ENCODE results near the gene MGMT. TPM values are rescaled to one million over a fixed set of nuclear protein-coding genes. Genes with fewer than 3 reads are reported as not detected.

The MGMT gene
- total RNA-seq, 2 donors from 2014 or later: 28.6 to 33.7 TPM

GRCh38 chr10:129445436-129446182, 21.4 kb upstream of the MGMT start:
- DNase-seq: peak; percentile 24
- H3K9me3 ChIP-seq (ENCODE audit: control insufficient read depth, low read length): no peaks in the 10 kb centered on the region
- H3K36me3 ChIP-seq (ENCODE audit: control insufficient read depth, insufficient read depth, low read length): no peaks in the 10 kb centered on the region
- no peak overlapping the region for H3K9ac ChIP-seq (ENCODE audit: extremely low read depth, low read length, poor library complexity, severe bottlenecking)
- H3K4me1 ChIP-seq (ENCODE audit: control insufficient read depth, insufficient read depth, low read length): no peaks in the 10 kb centered on the region
- no peaks in the 10 kb centered on the region for H3K27me3 ChIP-seq (ENCODE audit: control insufficient read depth, insufficient read depth, low read length, poor library complexity, severe bottlenecking)
- no peak overlapping the region for H3K4me3 Mint-ChIP-seq
- no peak overlapping the region for H3K27ac Mint-ChIP-seq
- no peak overlapping the region for H3K27ac ChIP-seq (ENCODE audit: low read depth, low read length)
- TF ChIP-seq CTCF (conservative IDR thresholded peaks at IDR 0.05): no peak
- H3K27me3 Mint-ChIP-seq (ENCODE audit: insufficient read depth): peaks cover 2% of the 10 kb centered on the region
- peaks cover 9% of the 10 kb centered on the region for H3K4me1 Mint-ChIP-seq
- H3K4me3 ChIP-seq (ENCODE audit: low read length): no peak overlapping the region
- H3K36me3 Mint-ChIP-seq (ENCODE audit: low read depth): no peaks in the 10 kb centered on the region
- 93 to 96% methylated on average over 13 of the region's 13 CpGs for WGBS, 2 experiments (ENCODE audit: insufficient coverage in 1 of 2, insufficient read length in 1 of 2)
- H3K9me3 Mint-ChIP-seq: no peaks in the 10 kb centered on the region

- Mint-ChIP-seq H3K4me3 (no peak overlapping the region), H3K27ac (no peak overlapping the region), H3K9me3 (no peaks in the 10 kb centered on the region), H3K4me1 (peaks cover 3% of the 10 kb centered on the region), H3K27me3 (ENCODE audit: insufficient read depth) (peaks cover 2% of the 10 kb centered on the region), H3K36me3 (ENCODE audit: low read depth) (no peaks in the 10 kb centered on the region)
- TF ChIP-seq CTCF (conservative IDR thresholded peaks at IDR 0.05): peak; percentile 47
- no peaks in the 10 kb centered on the region for H3K36me3 ChIP-seq (ENCODE audit: control insufficient read depth, insufficient read depth, low read length)
- H3K9me3 ChIP-seq (ENCODE audit: control insufficient read depth, low read length): no peaks in the 10 kb centered on the region
- H3K27ac ChIP-seq (ENCODE audit: low read depth, low read length): no peak overlapping the region
- H3K27me3 ChIP-seq (ENCODE audit: control insufficient read depth, insufficient read depth, low read length, poor library complexity, severe bottlenecking): no peaks in the 10 kb centered on the region
- peak; percentile 76 for DNase-seq
- 82% methylated on average over 3 of the region's 4 CpGs; no CpG with 5 or more reads in 1 of the 2 experiments for WGBS, 2 experiments (ENCODE audit: insufficient coverage in 1 of 2, insufficient read length in 1 of 2)
- H3K4me1 ChIP-seq (ENCODE audit: control insufficient read depth, insufficient read depth, low read length): no peaks in the 10 kb centered on the region
- H3K4me3 ChIP-seq (ENCODE audit: low read length): no peak overlapping the region
- no peak overlapping the region for H3K9ac ChIP-seq (ENCODE audit: extremely low read depth, low read length, poor library complexity, severe bottlenecking)
These were observed 20.9 kb upstream of the MGMT start for GRCh38 chr10:129446183-129446581.

GRCh38 chr10:129447486-129447885, 19.6 kb upstream of the MGMT start:
- no peaks in the 10 kb centered on the region for H3K36me3 Mint-ChIP-seq (ENCODE audit: low read depth)
- H3K9me3 ChIP-seq (ENCODE audit: control insufficient read depth, low read length): no peaks in the 10 kb centered on the region
- no peaks in the 10 kb centered on the region for H3K9me3 Mint-ChIP-seq
- H3K9ac ChIP-seq (ENCODE audit: extremely low read depth, low read length, poor library complexity, severe bottlenecking): no peak overlapping the region
- H3K36me3 ChIP-seq (ENCODE audit: control insufficient read depth, insufficient read depth, low read length): no peaks in the 10 kb centered on the region
- no peak overlapping the region for H3K27ac Mint-ChIP-seq
- no peaks in the 10 kb centered on the region for H3K27me3 ChIP-seq (ENCODE audit: control insufficient read depth, insufficient read depth, low read length, poor library complexity, severe bottlenecking)
- H3K4me3 Mint-ChIP-seq: no peak overlapping the region
- H3K27me3 Mint-ChIP-seq (ENCODE audit: insufficient read depth): peaks cover 2% of the 10 kb centered on the region
- no peaks in the 10 kb centered on the region for H3K4me1 ChIP-seq (ENCODE audit: control insufficient read depth, insufficient read depth, low read length)
- 89 to 94% methylated on average over 6 of the region's 6 CpGs for whole genome bisulfite sequencing, 2 experiments (ENCODE audit: insufficient coverage in 1 of 2, insufficient read length in 1 of 2)
- no peak for TF ChIP-seq CTCF (conservative IDR thresholded peaks at IDR 0.05)
- no peak for DNase-seq
- no peak overlapping the region for H3K4me3 ChIP-seq (ENCODE audit: low read length)
- no peaks in the 10 kb centered on the region for H3K4me1 Mint-ChIP-seq
- no peak overlapping the region for H3K27ac ChIP-seq (ENCODE audit: low read depth, low read length)

Data from endodermal cell (in vitro differentiated cells).